ENCODE data around the gene SESN3.

GRCh38 chr11:95262994-95263765 lies 32.2 kb upstream of the SESN3 start:
- TF ChIP-seq EP300 (IDR thresholded peaks at IDR 0.05) (no peak), CTCF (IDR thresholded peaks at IDR 0.05) (no peak), POLR2A (IDR thresholded peaks at IDR 0.05; ENCODE audit: low read depth) (no peak), POLR2AphosphoS5 (IDR thresholded peaks at IDR 0.05) (no peak)
